ENCODE measurements around the gene HECTD4. TPM values are rescaled to one million over a fixed set of nuclear protein-coding genes. Genes with fewer than 3 reads are reported as not detected.
"Not testable (repeated sequence)": the region's sequence is repeated elsewhere in the genome, so short reads cannot be mapped to it uniquely, and the experiment has no call there.

The HECTD4 gene
- total RNA-seq, 4 donors from 2014 or later: 15.9 to 72.9 (median 45.2) TPM

- H3K27ac ChIP-seq: peak overlapping the region in 1 of 2 donors; percentile 88
- H3K9me3 ChIP-seq: no peaks in the 10 kb centered on the region
- intact Hi-C loops (cut with DNase I; ENCODE audit: low total_unique reads): no loop called here
- no peaks in the 10 kb centered on the region for H3K27me3 ChIP-seq
- no peaks in the 10 kb centered on the region for H3K36me3 ChIP-seq
- TF ChIP-seq CTCF (IDR thresholded peaks at IDR 0.05) (no peak), POLR2A (IDR thresholded peaks at IDR 0.05) (no peak)
- no peak for DNase-seq
- H3K4me3 ChIP-seq: no peak overlapping the region
- peaks cover 0 to 9% of the 10 kb centered on the region in 2 donors for H3K4me1 ChIP-seq
Measured at GRCh38 chr12:112409906-112410244, 27.6 kb upstream of the HECTD4 start.

GRCh38 chr12:112409064-112409905 is 27.1 kb upstream of the HECTD4 start, which contains the start of gene RPL6:
TSS of gene RPL6 (minus strand) at chr12:112409605. CDS start at chr12:112408656, 949 bp downstream.
- DNase-seq: peak; percentile 70 to 84
- no peaks in the 10 kb centered on the region for H3K27me3 ChIP-seq
- intact Hi-C loops (cut with DNase I; ENCODE audit: low total_unique reads): no loop called here
- peaks cover 0 to 9% of the 10 kb centered on the region in 2 donors for H3K4me1 ChIP-seq
- peak within 1 kb of the TSS; percentile 68 to 87 for H3K4me3 ChIP-seq
- H3K9me3 ChIP-seq: no peaks in the 10 kb centered on the region
- TF ChIP-seq CTCF (IDR thresholded peaks at IDR 0.05): peak in 1 of 4 experiments; percentile 6
- TF ChIP-seq POLR2A (IDR thresholded peaks at IDR 0.05): peak; percentile 46 to 69
- H3K36me3 ChIP-seq: no peaks in the 10 kb centered on the region
- peak within 1 kb of the TSS; percentile 88 to 93 for H3K27ac ChIP-seq

DNA sequence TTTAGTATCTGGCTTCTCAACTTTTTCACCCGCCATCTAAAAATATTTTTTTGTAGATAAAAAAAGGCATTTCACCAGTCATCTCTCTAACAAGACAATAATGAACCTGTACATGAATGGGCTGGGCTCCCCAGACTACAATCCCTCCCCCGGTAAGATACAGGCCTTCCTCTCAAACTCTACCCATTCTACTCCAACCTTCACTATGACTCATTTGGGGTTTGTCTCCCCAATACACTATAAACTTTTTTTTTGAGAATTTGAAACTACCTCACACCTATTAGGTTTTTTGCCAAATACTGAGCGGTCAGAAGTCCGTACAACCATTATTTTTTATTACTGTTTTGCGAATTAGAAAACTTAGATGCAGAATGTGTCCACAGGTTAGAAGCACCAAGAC is 26.4 kb upstream of the HECTD4 start:
- no peaks in the 10 kb centered on the region for H3K27me3 ChIP-seq
- H3K4me1 ChIP-seq: peaks cover 0 to 9% of the 10 kb centered on the region in 2 donors
- intact Hi-C loops (cut with DNase I; ENCODE audit: low total_unique reads): no loop called here
- H3K9me3 ChIP-seq: no peaks in the 10 kb centered on the region
- no peak for TF ChIP-seq POLR2A (IDR thresholded peaks at IDR 0.05)
- no peak for DNase-seq
- H3K4me3 ChIP-seq: peak overlapping the region; percentile 68 to 87
- H3K27ac ChIP-seq: peak overlapping the region; percentile 88 to 93
- H3K36me3 ChIP-seq: no peaks in the 10 kb centered on the region

DNA sequence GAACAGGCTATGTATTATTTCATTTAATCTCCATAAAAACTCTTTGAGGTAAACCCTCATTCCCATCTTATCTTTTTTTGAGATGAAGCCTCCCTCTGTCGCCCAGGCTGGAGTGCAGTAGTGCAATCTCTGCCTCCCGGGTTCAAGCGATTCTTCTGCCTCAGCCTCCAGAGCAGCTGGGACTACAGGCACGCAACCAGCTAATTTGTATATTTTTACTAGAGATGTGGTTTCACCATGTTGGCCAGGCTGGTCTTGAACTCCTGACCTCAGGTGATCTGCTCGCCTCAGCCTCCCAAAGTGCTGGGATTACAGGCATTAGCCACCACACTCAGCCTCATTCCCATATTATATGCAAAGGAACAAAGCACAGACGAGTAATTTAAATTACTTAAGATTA is 25.5 kb upstream of the HECTD4 start:
- intact Hi-C loops (cut with DNase I; ENCODE audit: low total_unique reads); H3K4me1 ChIP-seq; H3K27me3 ChIP-seq; H3K36me3 ChIP-seq; H3K4me3 ChIP-seq; H3K9me3 ChIP-seq; H3K27ac ChIP-seq; DNase-seq: not testable (repeated sequence)

DNA sequence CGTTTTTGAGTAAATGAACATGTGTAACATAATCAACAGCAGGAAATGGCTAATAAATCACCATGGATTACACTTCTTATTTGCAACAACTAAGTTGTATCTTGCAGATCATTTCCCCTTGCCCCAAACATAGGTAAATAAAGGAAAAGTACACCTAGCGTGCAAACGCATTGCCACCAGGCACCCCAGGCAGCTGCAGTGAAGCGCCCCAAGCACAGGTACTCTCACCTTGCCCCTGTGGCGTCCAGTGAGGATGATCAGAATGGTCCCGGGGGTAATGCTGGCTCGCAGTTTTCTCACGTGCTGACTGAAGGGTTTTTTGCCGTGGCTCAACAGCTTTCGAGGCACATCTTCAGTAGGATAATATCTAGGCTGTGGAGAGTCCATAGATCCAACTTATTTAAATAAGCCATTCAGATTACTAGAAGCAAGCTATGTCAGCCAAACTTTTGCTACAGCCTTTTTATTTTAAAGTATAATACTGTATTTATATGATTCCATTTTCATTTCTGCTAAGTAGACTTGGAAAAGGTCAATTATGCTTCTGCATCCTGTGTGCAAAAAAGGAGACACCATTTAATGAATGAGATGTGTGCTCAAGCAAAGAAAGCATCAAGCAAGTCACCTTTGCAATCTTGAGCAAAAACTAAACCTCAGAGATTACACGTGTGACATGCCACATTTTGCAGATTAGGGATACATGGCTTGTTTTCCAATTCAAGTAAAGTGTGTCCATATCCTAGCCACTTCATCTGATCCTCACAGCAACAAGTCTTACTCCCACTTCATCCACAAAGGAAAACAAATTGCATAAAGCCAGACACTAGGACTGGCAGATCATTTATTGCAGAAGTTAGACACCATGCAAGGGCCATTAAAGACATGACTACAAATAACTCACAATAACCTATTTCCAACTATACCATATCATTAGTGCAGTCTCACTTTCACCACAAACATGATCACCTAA is 24.6 kb upstream of the HECTD4 start:
- Histone ChIP-seq H3K36me3 (no peaks in the 10 kb centered on the region), H3K4me3 (no peak overlapping the region), H3K27ac (no peak overlapping the region), H3K9me3 (no peaks in the 10 kb centered on the region), H3K4me1 (peaks cover 0 to 9% of the 10 kb centered on the region in 2 donors), H3K27me3 (no peaks in the 10 kb centered on the region)
- DNase-seq: no peak
- TF ChIP-seq POLR2A (IDR thresholded peaks at IDR 0.05): no peak
- no peak for TF ChIP-seq CTCF (IDR thresholded peaks at IDR 0.05)
- intact Hi-C loops (cut with DNase I; ENCODE audit: low total_unique reads): no loop called here
